OCI-LY3 (cell line): ENCODE results near the gene MGMT.

Source experiments
- H2AFZ ChIP-seq: fragments of 200-600, 300-600 bp; shearing (Covaris generic); 2 replicates; pipeline ENCODE4 v1.6.0; 2014; ENCODE audit warnings: antibody characterized with exemption, low read depth, low read length
- H3K27ac ChIP-seq: fragments of 200-600, 300-600 bp; sonication (generic); 2 replicates; pipeline ENCODE4 v1.5.1; 2014; ENCODE audit warnings: mild to moderate bottlenecking, low read length, moderate library complexity, mixed read lengths
- H3K27me3 ChIP-seq: fragments of 200-600, 300-600 bp; sonication (generic); 2 replicates; pipeline ENCODE4 v1.6.1; 2014; ENCODE audit warnings: low read depth, low read length, mixed read lengths
- H3K36me3 ChIP-seq: fragments of 200-600, 300-600 bp; sonication (generic); replicated peaks from 2 replicates; pipeline ENCODE3; 2014; ENCODE audit warnings: low read depth, low read length, mixed read lengths
- H3K4me1 ChIP-seq: fragments of 300-600, 200-600 bp; sonication (generic); 2 replicates; pipeline ENCODE4 v1.6.1; 2014; ENCODE audit warnings: low read length, mixed read lengths
- H3K4me2 ChIP-seq: fragments of 200-600, 300-600 bp; sonication (generic); 2 replicates; pipeline ENCODE4 v1.6.1; 2014; ENCODE audit warnings: low read length, mixed read lengths
- H3K4me3 ChIP-seq: fragments of 300-600, 200-600 bp; sonication (generic); 2 replicates; pipeline ENCODE4 v1.5.1; 2014; ENCODE audit warnings: antibody characterized with exemption, mild to moderate bottlenecking, low read length, moderate library complexity
- H3K79me2 ChIP-seq: fragments of 300-600, 200-600 bp; shearing (Covaris generic); 2 replicates; pipeline ENCODE4 v1.6.1; 2014; ENCODE audit warnings: mild to moderate bottlenecking, low read length, mixed read lengths
- H3K9ac ChIP-seq: fragments of 300-600, 200-600 bp; shearing (Covaris generic); 2 replicates; pipeline ENCODE4 v1.6.0; 2014; ENCODE audit warnings: mild to moderate bottlenecking, low read length, moderate library complexity
- H3K9me3 ChIP-seq: fragments of 200-600, 300-600 bp; shearing (Covaris generic); 2 replicates; pipeline ENCODE4 v1.6.1; 2014; ENCODE audit warnings: low read length, mixed read lengths; ENCODE audit not compliant: insufficient read depth
- H4K20me1 ChIP-seq: fragments of 200-600, 300-600 bp; sonication (generic); 2 replicates; pipeline ENCODE4 v1.6.1; 2016; ENCODE audit warnings: low read length, mixed read lengths; ENCODE audit not compliant: insufficient read depth
- EZH2phosphoT487 ChIP-seq: fragments of 200-600 bp; shearing (Covaris generic); IDR thresholded peaks from 2 replicates; pipeline ENCODE4 v1.6.1; 2018; ENCODE audit warnings: antibody characterized with exemption, mixed run types, low read depth
- TF ChIP-seq, protein P1 (sequence below): fragments of 200-600, 300-600 bp; sonication (generic); IDR thresholded peaks from 2 replicates; pipeline ENCODE4 v1.5.1; 2014; ENCODE audit warnings: antibody characterized with exemption, low read length, low read depth

Gene MGMT

DNA sequence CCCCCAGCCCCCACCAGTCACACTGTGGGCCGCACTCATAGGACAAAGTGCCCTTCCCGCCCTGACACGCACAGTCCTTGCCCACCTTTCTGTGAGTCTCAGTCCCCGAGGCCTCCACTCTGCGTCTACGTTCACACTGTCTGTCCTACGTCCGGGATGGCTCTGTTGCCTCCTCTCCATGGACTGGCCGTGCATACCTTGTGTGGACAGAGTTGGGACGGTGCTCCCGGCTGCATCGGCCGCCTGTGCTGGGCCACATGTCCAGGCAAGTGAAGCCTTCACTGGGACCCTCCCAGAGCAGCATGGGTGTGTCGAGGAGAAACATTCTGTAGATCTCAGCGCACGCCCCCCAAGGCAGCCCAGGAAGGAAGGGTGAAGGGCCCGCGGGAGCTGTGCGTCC, 239.0 kb downstream of the MGMT start:
- TF ChIP-seq, protein P1, sequence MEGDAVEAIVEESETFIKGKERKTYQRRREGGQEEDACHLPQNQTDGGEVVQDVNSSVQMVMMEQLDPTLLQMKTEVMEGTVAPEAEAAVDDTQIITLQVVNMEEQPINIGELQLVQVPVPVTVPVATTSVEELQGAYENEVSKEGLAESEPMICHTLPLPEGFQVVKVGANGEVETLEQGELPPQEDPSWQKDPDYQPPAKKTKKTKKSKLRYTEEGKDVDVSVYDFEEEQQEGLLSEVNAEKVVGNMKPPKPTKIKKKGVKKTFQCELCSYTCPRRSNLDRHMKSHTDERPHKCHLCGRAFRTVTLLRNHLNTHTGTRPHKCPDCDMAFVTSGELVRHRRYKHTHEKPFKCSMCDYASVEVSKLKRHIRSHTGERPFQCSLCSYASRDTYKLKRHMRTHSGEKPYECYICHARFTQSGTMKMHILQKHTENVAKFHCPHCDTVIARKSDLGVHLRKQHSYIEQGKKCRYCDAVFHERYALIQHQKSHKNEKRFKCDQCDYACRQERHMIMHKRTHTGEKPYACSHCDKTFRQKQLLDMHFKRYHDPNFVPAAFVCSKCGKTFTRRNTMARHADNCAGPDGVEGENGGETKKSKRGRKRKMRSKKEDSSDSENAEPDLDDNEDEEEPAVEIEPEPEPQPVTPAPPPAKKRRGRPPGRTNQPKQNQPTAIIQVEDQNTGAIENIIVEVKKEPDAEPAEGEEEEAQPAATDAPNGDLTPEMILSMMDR: no peak
- no peak for TF ChIP-seq EZH2phosphoT487
- H3K4me2 ChIP-seq: no peak overlapping the region
- no peaks in the 10 kb centered on the region for H3K36me3 ChIP-seq
- no peaks in the 10 kb centered on the region for H4K20me1 ChIP-seq
- no peak overlapping the region for H3K9ac ChIP-seq
- H3K27ac ChIP-seq: no peak overlapping the region
- no peak overlapping the region for H2AFZ ChIP-seq
- H3K79me2 ChIP-seq: no peaks in the 10 kb centered on the region
- no peaks in the 10 kb centered on the region for H3K27me3 ChIP-seq
- no peak overlapping the region for H3K4me3 ChIP-seq
- H3K9me3 ChIP-seq: no peaks in the 10 kb centered on the region
- no peaks in the 10 kb centered on the region for H3K4me1 ChIP-seq

DNA sequence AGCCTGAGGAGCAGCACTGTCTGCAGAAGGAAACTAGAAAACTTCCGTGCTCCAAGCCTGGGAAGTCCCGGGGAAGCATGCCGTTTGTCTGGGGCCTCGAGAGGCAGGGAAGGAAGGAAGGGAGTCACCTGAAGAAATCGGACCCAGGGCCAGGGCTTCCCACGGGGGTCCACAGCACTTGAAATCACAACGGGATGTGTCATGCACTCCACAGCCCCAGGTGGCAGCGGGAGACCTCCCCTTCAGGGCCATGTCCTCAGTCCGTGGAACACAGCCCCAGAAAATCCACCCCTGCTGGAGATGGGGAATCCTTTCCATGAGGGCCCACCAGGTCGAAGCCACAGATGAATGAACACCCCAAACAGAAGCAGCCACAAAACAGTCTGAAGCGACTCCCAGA, 239.5 kb downstream of the MGMT start:
- H2AFZ ChIP-seq: no peak overlapping the region
- H3K4me3 ChIP-seq: no peak overlapping the region
- TF ChIP-seq EZH2phosphoT487: no peak
- TF ChIP-seq, protein P1: no peak
- H3K27me3 ChIP-seq: no peaks in the 10 kb centered on the region
- H3K36me3 ChIP-seq: no peaks in the 10 kb centered on the region
- H3K4me1 ChIP-seq: no peaks in the 10 kb centered on the region
- no peaks in the 10 kb centered on the region for H4K20me1 ChIP-seq
- H3K79me2 ChIP-seq: no peaks in the 10 kb centered on the region
- no peak overlapping the region for H3K4me2 ChIP-seq
- H3K9ac ChIP-seq: no peak overlapping the region
- H3K9me3 ChIP-seq: no peaks in the 10 kb centered on the region
- no peak overlapping the region for H3K27ac ChIP-seq

DNA sequence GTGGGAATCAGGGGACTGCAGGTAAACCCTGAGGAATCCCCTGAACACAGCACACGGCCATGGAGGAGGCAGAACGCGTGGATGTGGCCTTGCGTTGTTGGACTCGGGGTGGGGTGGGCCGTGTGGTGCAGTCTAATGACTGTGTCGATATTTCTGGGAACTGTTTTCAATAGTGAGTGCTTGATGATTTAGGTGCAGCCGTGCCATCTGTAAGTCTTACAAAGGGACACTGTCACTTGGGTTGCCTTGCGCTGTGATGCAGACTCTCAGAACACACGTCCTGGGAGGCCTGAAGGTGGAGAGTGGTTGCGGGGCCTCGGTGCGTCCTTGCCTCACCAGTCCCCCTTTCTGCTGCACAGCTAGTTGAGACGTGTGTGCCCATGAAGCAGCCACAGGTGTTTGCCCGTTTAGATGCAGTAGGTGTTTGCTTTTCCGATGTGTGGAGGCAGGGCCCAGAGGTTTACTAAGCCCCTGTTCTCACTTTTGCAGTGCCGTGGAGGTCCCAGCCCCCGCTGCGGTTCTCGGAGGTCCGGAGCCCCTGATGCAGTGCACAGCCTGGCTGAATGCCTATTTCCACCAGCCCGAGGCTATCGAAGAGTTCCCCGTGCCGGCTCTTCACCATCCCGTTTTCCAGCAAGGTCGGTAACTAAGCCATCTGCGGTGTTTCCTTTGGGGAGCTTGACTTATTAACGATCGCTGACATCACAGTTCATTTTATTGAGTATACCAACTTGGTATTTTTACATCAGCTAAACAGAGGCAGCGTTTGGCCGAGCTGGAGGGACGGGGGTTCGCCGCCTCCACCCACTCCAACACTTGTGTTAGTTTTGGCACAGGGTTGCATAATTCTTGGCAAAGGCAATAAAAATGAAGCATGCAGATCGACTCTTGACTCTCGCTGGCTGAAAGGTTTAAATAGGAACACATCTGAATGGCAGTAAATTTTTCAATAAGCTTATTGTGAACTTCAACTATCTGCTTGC, 240.7 kb downstream of the MGMT start:
- H3K9ac ChIP-seq: no peak overlapping the region
- TF ChIP-seq EZH2phosphoT487: no peak

DNA sequence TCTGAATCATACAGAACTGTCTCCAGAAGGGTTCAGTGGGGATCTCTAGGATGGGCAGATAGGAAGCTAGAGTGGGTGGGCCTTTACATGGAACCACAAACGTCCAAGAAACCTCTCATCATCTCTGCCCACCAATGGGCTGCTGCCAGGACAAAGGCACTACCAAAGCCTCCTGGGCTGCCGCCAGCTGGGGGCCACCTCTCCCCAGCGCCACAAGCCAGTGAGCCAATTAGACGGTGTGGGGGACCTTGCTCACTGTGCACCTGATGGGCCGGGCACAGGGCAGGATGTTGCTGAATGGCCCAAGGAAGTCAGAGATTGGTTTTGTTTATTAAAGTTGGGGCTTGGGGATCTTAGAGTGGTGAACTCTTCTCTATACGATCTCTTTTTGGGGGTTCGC, 242.1 kb downstream of the MGMT start:
- no peak overlapping the region for H3K27ac ChIP-seq
- no peaks in the 10 kb centered on the region for H3K9me3 ChIP-seq
- no peak for TF ChIP-seq EZH2phosphoT487
- TF ChIP-seq, protein P1: no peak
- H3K36me3 ChIP-seq: no peaks in the 10 kb centered on the region
- no peaks in the 10 kb centered on the region for H3K4me1 ChIP-seq
- no peaks in the 10 kb centered on the region for H3K27me3 ChIP-seq
- no peak overlapping the region for H2AFZ ChIP-seq
- no peak overlapping the region for H3K4me3 ChIP-seq
- H3K79me2 ChIP-seq: no peaks in the 10 kb centered on the region
- H3K4me2 ChIP-seq: no peak overlapping the region
- H4K20me1 ChIP-seq: no peaks in the 10 kb centered on the region
- H3K9ac ChIP-seq: no peak overlapping the region

More for the DNA sequence above, 240.7 kb downstream of the MGMT start:
- H3K79me2 ChIP-seq: no peaks in the 10 kb centered on the region
- H3K4me2 ChIP-seq: no peak overlapping the region
- H3K4me1 ChIP-seq: no peaks in the 10 kb centered on the region
- H3K27ac ChIP-seq: no peak overlapping the region
- no peaks in the 10 kb centered on the region for H3K36me3 ChIP-seq
- no peaks in the 10 kb centered on the region for H3K27me3 ChIP-seq
- H3K9me3 ChIP-seq: no peaks in the 10 kb centered on the region
- no peak overlapping the region for H3K4me3 ChIP-seq
- H4K20me1 ChIP-seq: no peaks in the 10 kb centered on the region
- H2AFZ ChIP-seq: no peak overlapping the region
